Adrenal gland (tissue), 12 donors: ENCODE measurements around the gene B4GALNT3. TPM values are rescaled to one million over a fixed set of nuclear protein-coding genes. Genes with fewer than 3 reads are reported as not detected.
A peak's percentile ranks its signal among the peaks of the same experiment; 100 is the strongest.

Experiments
- DNase-seq, 7 donors: peaks; one replicate each; pipeline ENCODE4 v3.0.0-alpha.2; 2019 to 2020
- H3K27ac ChIP-seq, 5 donors: fragments of 200-600 bp; sonication (generic) in 4 of 5; 1 replicate in 3 of 5; 2 replicates in 2 of 5; pipeline versions ENCODE4 v1.5.1 to v1.8.0; 2016 to 2020; ENCODE audit warnings: mild to moderate bottlenecking in 1 of 5
- H3K27me3 ChIP-seq: fragments of 200-600 bp; 2 replicates; pipeline ENCODE4 v1.8.0; 2021
- H3K36me3 ChIP-seq, 2 donors: fragments of 200-600 bp; replicated peaks in 1 of 2; 1 replicate in 1 of 2; 2 replicates in 1 of 2; pipeline versions ENCODE4 v1.5.1 to v1.8.0; 2018 to 2022
- H3K4me1 ChIP-seq, 2 donors: fragments of 200-600 bp; replicated peaks in 1 of 2; 1 replicate in 1 of 2; 2 replicates in 1 of 2; pipeline versions ENCODE4 v1.5.1 to v1.8.0; 2018 to 2021
- H3K4me3 ChIP-seq, 4 donors: fragments of 200-600 bp; sonication (generic) in 3 of 4; one replicate each; pipeline ENCODE4 v1.5.1; 2016 to 2018
- H3K9me3 ChIP-seq, 3 donors: fragments of 200-600 bp; sonication (generic) in 1 of 3; replicated peaks in 1 of 3; 1 replicate in 2 of 3; 2 replicates in 1 of 3; pipeline versions ENCODE4 v1.5.1 to v1.8.0; 2016 to 2021
- POLR2A ChIP-seq, 2 donors: fragments of 450-650 bp; IDR thresholded peaks; one replicate each; pipeline ENCODE4 v1.6.1; 2017; ENCODE audit warnings: antibody characterized with exemption in 2 of 2, mild to moderate bottlenecking in 2 of 2, moderate library complexity in 1 of 2
- WGBS, 4 donors: extraction: QIAGEN DNeasy Blood & Tissue Kit in 2 of 4; methylation state at CpG; one replicate each; pipeline versions ENCODE4 v1.1.5 to v1.1.7; 2013 to 2017; 5-methylcytosine and 5-hydroxymethylcytosine counted together
- intact Hi-C, 2 donors: fragments of 100-400 bp; cut with DNase I; formaldehyde crosslinking; loops; one replicate each; pipeline versions ENCODE4 v1.14.1 to v1.15.0; 2022 to 2023
- polyA plus RNA-seq, 3 donors: library from polyadenylated mRNA; stranded (reverse); fragments of 200-250 nt in 2 of 3; fragments of 350-450 nt in 1 of 3; fragmentation: Illumina TruSeq in 1 of 3; extraction: RNeasy Lipid Tissue Mini Kit (QIAGEN cat#74804) in 1 of 3; gene quantifications; one replicate each; pipeline ENCODE4 v1.2.3, GENCODE V29; 2013 to 2014
- total RNA-seq, 9 donors: library from RNA; depleted of rRNA in 4 of 9; stranded (reverse); fragments of >200 nt in 4 of 9; fragments of 120-200 nt in 1 of 9; fragmentation: NEBNext Ultra II Directional in 1 of 9; extraction: Animal tissue kit (Norgen Biotek cat#: 25700) in 1 of 9; gene quantifications; one replicate each; pipeline versions ENCODE4 v1.1.0 to v1.2.4, GENCODE V29; 2013 to 2023
- TF ChIP-seq, protein P1 (sequence below), 6 experiments: fragments of 450-650 bp in 4 of 6; fragments of 200-600 bp in 2 of 6; sonication (generic) in 1 of 6; IDR thresholded peaks; 1 replicate in 5 of 6; 2 replicates in 1 of 6; pipeline versions ENCODE4 v1.5.1 to v1.8.0; 2016 to 2021; ENCODE audit warnings: antibody characterized with exemption in 6 of 6, mild to moderate bottlenecking in 2 of 6, moderate library complexity in 1 of 6
- donor health status: healthy with polysubstance abuse.
- donor health status: Bipolar disorder and iron deficiency.
- donor health status: DM: yes; HTN: yes; CAD: no.
- donor health status: DM: no; HTN: no; CAD: no.
- donor health status: DM: no; HTN: no; CAD: no.
- donor health status: DM: yes; HTN: yes; CAD: no.

The B4GALNT3 gene
- total and polyA plus RNA-seq, 12 donors, result 3.1 to 43.1 (median 28.5) TPM

DNA sequence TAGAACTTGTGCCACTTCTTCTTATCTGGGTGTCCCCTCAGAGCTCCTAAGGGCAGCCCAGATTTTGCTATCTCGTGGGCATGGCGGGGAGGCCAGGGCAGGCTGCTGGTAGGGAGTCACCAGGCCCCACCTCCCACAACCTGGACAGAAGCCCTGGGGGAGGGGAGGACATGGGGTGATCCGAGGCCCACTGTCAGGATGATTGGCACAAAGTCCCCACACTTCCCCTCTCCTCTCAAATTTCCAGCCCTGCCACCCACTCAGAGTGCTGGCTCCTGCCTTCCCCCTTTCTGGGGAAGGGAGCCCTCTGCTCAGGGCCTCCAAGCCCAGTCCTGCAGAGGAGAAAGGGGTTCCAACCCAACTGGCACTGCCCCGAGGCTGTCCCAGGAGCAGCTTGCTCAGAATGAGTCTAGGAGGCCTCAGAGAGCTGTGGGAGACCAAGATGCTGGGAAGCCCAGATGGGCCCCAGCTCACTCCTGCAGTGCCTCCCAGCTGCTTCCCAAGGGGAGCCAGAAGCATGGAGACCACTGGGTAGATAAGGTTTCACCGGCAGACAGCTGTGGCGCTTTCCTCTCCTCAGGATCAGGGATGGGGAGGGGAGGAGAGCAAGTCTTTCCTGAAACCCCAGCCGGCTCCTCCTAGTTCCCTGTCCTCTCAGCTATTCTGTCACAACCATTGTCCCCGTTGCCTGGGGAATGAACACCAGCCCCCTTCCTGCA lies 82.8 kb downstream of the B4GALNT3 start:
- WGBS, 4 donors, result 64 to 67% (median 65%) methylated on average over 5 to 8 of the region's 8 CpGs
- no peak overlapping the region for H3K4me3 ChIP-seq
- H3K27me3 ChIP-seq, result no peaks in the 10 kb centered on the region
- H3K4me1 ChIP-seq, result peaks cover 4 to 36% of the 10 kb centered on the region in 2 donors
- peak overlapping the region in 3 of 5 donors; percentile 9 to 79 (median 70) for H3K27ac ChIP-seq
- no peaks in the 10 kb centered on the region for H3K9me3 ChIP-seq
- peak in 1 of 7 donors; percentile 32 for DNase-seq
- no peaks in the 10 kb centered on the region for H3K36me3 ChIP-seq
- TF ChIP-seq POLR2A (IDR thresholded peaks at IDR 0.05), result no peak
- intact Hi-C loops, result no loop called here

DNA sequence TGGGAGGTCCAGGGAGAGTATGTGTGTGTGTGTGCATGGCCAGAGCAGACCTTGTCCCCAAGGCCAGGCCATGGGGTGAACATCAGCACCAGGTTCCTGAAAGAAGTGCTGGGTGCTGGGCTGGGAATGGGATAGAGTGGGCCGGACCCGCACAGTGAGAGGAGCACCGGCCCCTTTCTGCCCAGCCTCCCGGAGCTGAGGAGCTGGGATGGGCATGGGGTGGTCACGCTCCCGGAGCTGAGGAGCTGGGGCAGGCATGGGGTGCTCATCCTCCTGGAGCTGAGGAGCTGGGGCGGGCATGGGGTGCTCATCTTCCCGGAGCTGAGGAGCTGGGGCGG lies 83.3 kb downstream of the B4GALNT3 start:
- intact Hi-C loops, result no loop called here

DNA sequence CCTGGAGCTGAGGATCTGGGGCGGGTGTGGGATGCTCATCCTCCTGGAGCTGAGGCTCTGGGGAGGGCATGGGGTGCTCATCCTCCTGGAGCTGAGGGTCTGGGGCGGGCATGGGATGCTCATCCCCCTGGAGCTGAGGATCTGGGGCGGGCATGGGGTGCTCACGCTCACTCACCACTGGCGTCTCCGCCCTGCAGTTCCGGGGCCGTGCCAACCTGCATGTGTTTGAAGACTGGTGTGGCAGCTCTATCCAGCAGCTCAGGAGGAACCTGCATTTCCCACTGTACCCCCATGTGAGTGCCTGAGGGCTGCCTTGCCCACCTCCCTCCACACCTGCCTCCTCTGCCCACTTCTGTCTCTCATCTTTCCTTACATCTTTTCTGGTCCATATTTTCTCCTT lies 84.4 kb downstream of the B4GALNT3 start:
- no peaks in the 10 kb centered on the region for H3K9me3 ChIP-seq
- DNase-seq, result no peak
- no peak overlapping the region for H3K27ac ChIP-seq
- WGBS, 4 donors, result 90 to 98% (median 94%) methylated on average over 7 to 8 of the region's 8 CpGs
- H3K4me3 ChIP-seq, result no peak overlapping the region
- H3K36me3 ChIP-seq, result no peaks in the 10 kb centered on the region
- intact Hi-C loops, result loop anchor here in 1 of 2 donors (2.0 kb wide), 1 partner anchor 95 kb away; no protein-coding TSS in a partner anchor
- H3K27me3 ChIP-seq, result no peaks in the 10 kb centered on the region
- TF ChIP-seq, protein P1, sequence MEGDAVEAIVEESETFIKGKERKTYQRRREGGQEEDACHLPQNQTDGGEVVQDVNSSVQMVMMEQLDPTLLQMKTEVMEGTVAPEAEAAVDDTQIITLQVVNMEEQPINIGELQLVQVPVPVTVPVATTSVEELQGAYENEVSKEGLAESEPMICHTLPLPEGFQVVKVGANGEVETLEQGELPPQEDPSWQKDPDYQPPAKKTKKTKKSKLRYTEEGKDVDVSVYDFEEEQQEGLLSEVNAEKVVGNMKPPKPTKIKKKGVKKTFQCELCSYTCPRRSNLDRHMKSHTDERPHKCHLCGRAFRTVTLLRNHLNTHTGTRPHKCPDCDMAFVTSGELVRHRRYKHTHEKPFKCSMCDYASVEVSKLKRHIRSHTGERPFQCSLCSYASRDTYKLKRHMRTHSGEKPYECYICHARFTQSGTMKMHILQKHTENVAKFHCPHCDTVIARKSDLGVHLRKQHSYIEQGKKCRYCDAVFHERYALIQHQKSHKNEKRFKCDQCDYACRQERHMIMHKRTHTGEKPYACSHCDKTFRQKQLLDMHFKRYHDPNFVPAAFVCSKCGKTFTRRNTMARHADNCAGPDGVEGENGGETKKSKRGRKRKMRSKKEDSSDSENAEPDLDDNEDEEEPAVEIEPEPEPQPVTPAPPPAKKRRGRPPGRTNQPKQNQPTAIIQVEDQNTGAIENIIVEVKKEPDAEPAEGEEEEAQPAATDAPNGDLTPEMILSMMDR (IDR thresholded peaks at IDR 0.05), result no peak
- no peak for TF ChIP-seq POLR2A (IDR thresholded peaks at IDR 0.05)
- H3K4me1 ChIP-seq, result peaks cover 0 to 23% of the 10 kb centered on the region in 2 donors

More for the DNA sequence above, 83.3 kb downstream of the B4GALNT3 start:
- Histone ChIP-seq H3K27me3 (no peaks in the 10 kb centered on the region), H3K36me3 (no peaks in the 10 kb centered on the region), H3K27ac (no peak overlapping the region), H3K9me3 (no peaks in the 10 kb centered on the region), H3K4me1 (peaks cover 4 to 34% of the 10 kb centered on the region in 2 donors), H3K4me3 (no peak overlapping the region)
- TF ChIP-seq, protein P1 (IDR thresholded peaks at IDR 0.05), result no peak
- no peak for TF ChIP-seq POLR2A (IDR thresholded peaks at IDR 0.05)
- DNase-seq, result no peak
- 88 to 91% (median 89%) methylated on average over 6 to 8 of the region's 9 CpGs; no CpG with 5 or more reads in 1 of the 4 donors for WGBS, 4 donors

DNA sequence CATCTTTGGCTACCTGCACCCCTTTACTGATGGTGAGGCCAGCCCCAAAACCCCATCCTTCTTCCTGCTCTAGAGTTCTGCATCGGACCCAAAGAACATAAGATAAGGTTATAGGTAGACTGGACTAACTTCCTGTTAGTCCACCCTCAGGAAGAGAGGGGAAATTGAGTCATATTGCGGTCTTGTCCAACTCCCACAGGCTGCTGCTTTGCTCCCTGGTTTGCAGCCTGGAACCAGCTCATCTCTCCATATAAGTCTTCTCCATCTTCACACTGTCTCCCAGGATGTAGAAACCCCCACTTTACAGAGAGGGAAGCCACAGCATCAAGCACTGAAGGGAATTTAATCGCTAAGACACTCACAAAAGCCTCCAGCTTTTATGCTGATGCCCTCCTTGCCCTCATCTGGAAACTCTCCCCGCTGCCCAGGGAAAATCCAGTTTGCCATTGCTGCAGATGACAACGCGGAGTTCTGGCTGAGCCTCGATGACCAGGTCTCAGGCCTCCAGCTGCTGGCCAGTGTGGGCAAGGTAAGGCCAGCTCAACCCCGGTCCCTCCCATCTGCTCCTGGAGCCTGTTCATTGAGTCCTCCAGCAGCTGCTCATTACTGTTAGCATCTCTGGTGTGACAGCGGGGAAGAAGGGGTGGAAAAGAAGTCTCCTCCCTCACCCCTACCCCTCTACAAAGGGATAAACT lies 85.3 kb downstream of the B4GALNT3 start:
- Histone ChIP-seq H3K36me3 (no peaks in the 10 kb centered on the region), H3K4me1 (peaks cover 0 to 19% of the 10 kb centered on the region in 2 donors), H3K4me3 (no peak overlapping the region), H3K9me3 (no peaks in the 10 kb centered on the region), H3K27ac (no peak overlapping the region), H3K27me3 (no peaks in the 10 kb centered on the region)
- TF ChIP-seq POLR2A (IDR thresholded peaks at IDR 0.05), result no peak
- TF ChIP-seq, protein P1 (IDR thresholded peaks at IDR 0.05), result no peak
- 85 to 91% (median 86%) methylated on average over 8 to 9 of the region's 9 CpGs for WGBS, 4 donors
- intact Hi-C loops, result loop anchor here (2.0 to 5.0 kb wide), 2 partner anchors 96 to 103 kb away; no protein-coding TSS in a partner anchor
- DNase-seq, result no peak
